Measurements from ENCODE around the gene PLXNA4.

PLXNA4 gene

GRCh38 chr7:132435016-132435990 is 141.0 kb downstream of the PLXNA4 start:
- DNase-seq: no peak

- no peak for DNase-seq
Observed at GRCh38 chr7:132434041-132434440, 142.2 kb downstream of the PLXNA4 start.

GRCh38 chr7:132433301-132433700 is 143.0 kb downstream of the PLXNA4 start:
- no peak for DNase-seq

- no peak for DNase-seq
Observed at GRCh38 chr7:132430861-132431822, 145.1 kb downstream of the PLXNA4 start.

GRCh38 chr7:132430041-132430855 is 146.0 kb downstream of the PLXNA4 start:
- no peak for DNase-seq

GRCh38 chr7:132429181-132429580 is 147.1 kb downstream of the PLXNA4 start:
- DNase-seq: no peak

GRCh38 chr7:132428247-132428919 is 147.9 kb downstream of the PLXNA4 start:
- no peak for DNase-seq

GRCh38 chr7:132425942-132426341 is 150.3 kb downstream of the PLXNA4 start:
- no peak for DNase-seq

GRCh38 chr7:132424821-132425724 is 151.2 kb downstream of the PLXNA4 start:
- DNase-seq: no peak

- no peak for DNase-seq
Observed at GRCh38 chr7:132424277-132424676, 152.0 kb downstream of the PLXNA4 start.

- DNase-seq: no peak
Observed at GRCh38 chr7:132423594-132424200, 152.6 kb downstream of the PLXNA4 start.

GRCh38 chr7:132422502-132423111 is 153.7 kb downstream of the PLXNA4 start:
- no peak for DNase-seq

- no peak for DNase-seq
Observed at GRCh38 chr7:132420527-132420926, 155.7 kb downstream of the PLXNA4 start.

GRCh38 chr7:132419542-132419941 is 156.7 kb downstream of the PLXNA4 start:
- no peak for DNase-seq

- DNase-seq: no peak
Observed at GRCh38 chr7:132418840-132419239, 157.4 kb downstream of the PLXNA4 start.

- DNase-seq: no peak
Observed at GRCh38 chr7:132417103-132417906, 159.0 kb downstream of the PLXNA4 start.

GRCh38 chr7:132416395-132416794 is 159.9 kb downstream of the PLXNA4 start:
- DNase-seq: no peak

- DNase-seq: no peak
Observed at GRCh38 chr7:132415259-132415658, 161.0 kb downstream of the PLXNA4 start.

- DNase-seq: no peak
Observed at GRCh38 chr7:132414857-132415256, 161.4 kb downstream of the PLXNA4 start.

All from inflammatory macrophage treated with lipopolysaccharide for 1 hour (primary cell).